Activated CD8-positive, alpha-beta T cell treated with anti-CD3 and anti-CD28 coated beads, Interleukin-2, amount 10 ng/mL, durations not matched to agents 7 days and 5 days (primary cell): ENCODE measurements around the gene SRPK3. TPM values are rescaled to one million over a fixed set of nuclear protein-coding genes. Genes with fewer than 3 reads are reported as not detected.
A peak's percentile ranks its signal among the peaks of the same experiment; 100 is the strongest.

Source experiments
- ATAC-seq: fragments of 150-1000 bp; cut with Tn5 transposase; one replicate; pipeline ENCODE4 v1.10.0; 2021; ENCODE audit warnings: moderate library complexity
- CTCF ChIA-PET: fragments of 350-600 bp; sonication (Branson Sonifier 250); formaldehyde crosslinking; loops from one replicate; lab custom pipeline; 2021; ENCODE audit warnings: antibody characterized with exemption; lab: Charles Lee
- POLR2A ChIA-PET: fragments of 350-600 bp; sonication (Branson Sonifier 250); formaldehyde crosslinking; loops from one replicate; lab custom pipeline; 2021; ENCODE audit warnings: antibody characterized with exemption; lab: Charles Lee
- DNase-seq: peaks from one replicate; pipeline ENCODE4 v3.0.0-alpha.2; 2020
- H3K27ac Mint-ChIP-seq: one replicate; pipeline ENCODE4 v1.8.0; 2021; ENCODE audit warnings: mild to moderate bottlenecking, mixed read lengths
- H3K27me3 Mint-ChIP-seq: one replicate; pipeline ENCODE4 v1.8.0; 2021; ENCODE audit warnings: low read depth, mixed read lengths
- H3K36me3 Mint-ChIP-seq: one replicate; pipeline ENCODE4 v1.8.0; 2021; ENCODE audit warnings: low read depth, mixed read lengths
- H3K4me1 Mint-ChIP-seq: one replicate; pipeline ENCODE4 v1.8.0; 2021; ENCODE audit warnings: low read depth, mixed read lengths
- H3K4me3 Mint-ChIP-seq: one replicate; pipeline ENCODE4 v1.8.0; 2021; ENCODE audit warnings: mild to moderate bottlenecking, mixed read lengths
- H3K9me3 Mint-ChIP-seq: one replicate; pipeline ENCODE4 v1.8.0; 2022; ENCODE audit warnings: mixed read lengths; ENCODE audit not compliant: insufficient read depth
- total RNA-seq, 2 experiments: library from RNA; stranded (reverse); gene quantifications; one replicate each; pipeline ENCODE4 v1.2.3, GENCODE V29; 2021

Gene SRPK3
- total RNA-seq, 2 experiments from 2014 or later = not detected

GRCh38 chrX:153782313-153782712 is 1.5 kb downstream of the SRPK3 start:
- Mint-ChIP-seq H3K4me3 (no peak overlapping the region), H3K27me3 (peaks cover 6% of the 10 kb centered on the region), H3K9me3 (no peaks in the 10 kb centered on the region), H3K27ac (no peak overlapping the region), H3K36me3 (peaks cover 7% of the 10 kb centered on the region), H3K4me1 (peaks cover 7% of the 10 kb centered on the region)
- ChIA-PET POLR2A (no interaction called here), CTCF (no interaction called here)
- ATAC-seq (no peak), DNase-seq (no peak)

- ATAC-seq = no peak
- H3K4me3 Mint-ChIP-seq = no peak overlapping the region
- peaks cover 7% of the 10 kb centered on the region for H3K4me1 Mint-ChIP-seq
- no peak for DNase-seq
- no peaks in the 10 kb centered on the region for H3K9me3 Mint-ChIP-seq
- peaks cover 6% of the 10 kb centered on the region for H3K27me3 Mint-ChIP-seq
- POLR2A ChIA-PET = no interaction called here
- CTCF ChIA-PET = interaction anchor here (1.3 kb wide), 1 partner anchor 19 kb away, joined by 3 read pairs; the partner anchor contains the start of gene PLXNB3
- H3K27ac Mint-ChIP-seq = no peak overlapping the region
- H3K36me3 Mint-ChIP-seq = peaks cover 8% of the 10 kb centered on the region
Measured at GRCh38 chrX:153782871-153783270, 2.0 kb downstream of the SRPK3 start.

GRCh38 chrX:153783378-153784013 is 2.7 kb downstream of the SRPK3 start:
- H3K4me1 Mint-ChIP-seq = peaks cover 7% of the 10 kb centered on the region
- POLR2A ChIA-PET = no interaction called here
- no peak overlapping the region for H3K27ac Mint-ChIP-seq
- no peaks in the 10 kb centered on the region for H3K9me3 Mint-ChIP-seq
- H3K4me3 Mint-ChIP-seq = no peak overlapping the region
- H3K27me3 Mint-ChIP-seq = peaks cover 6% of the 10 kb centered on the region
- CTCF ChIA-PET = interaction anchor here (1.3 kb wide), 1 partner anchor 20 kb away, joined by 3 read pairs; the partner anchor contains the start of gene PLXNB3
- ATAC-seq (no peak), DNase-seq (no peak)
- peaks cover 8% of the 10 kb centered on the region for H3K36me3 Mint-ChIP-seq

DNA sequence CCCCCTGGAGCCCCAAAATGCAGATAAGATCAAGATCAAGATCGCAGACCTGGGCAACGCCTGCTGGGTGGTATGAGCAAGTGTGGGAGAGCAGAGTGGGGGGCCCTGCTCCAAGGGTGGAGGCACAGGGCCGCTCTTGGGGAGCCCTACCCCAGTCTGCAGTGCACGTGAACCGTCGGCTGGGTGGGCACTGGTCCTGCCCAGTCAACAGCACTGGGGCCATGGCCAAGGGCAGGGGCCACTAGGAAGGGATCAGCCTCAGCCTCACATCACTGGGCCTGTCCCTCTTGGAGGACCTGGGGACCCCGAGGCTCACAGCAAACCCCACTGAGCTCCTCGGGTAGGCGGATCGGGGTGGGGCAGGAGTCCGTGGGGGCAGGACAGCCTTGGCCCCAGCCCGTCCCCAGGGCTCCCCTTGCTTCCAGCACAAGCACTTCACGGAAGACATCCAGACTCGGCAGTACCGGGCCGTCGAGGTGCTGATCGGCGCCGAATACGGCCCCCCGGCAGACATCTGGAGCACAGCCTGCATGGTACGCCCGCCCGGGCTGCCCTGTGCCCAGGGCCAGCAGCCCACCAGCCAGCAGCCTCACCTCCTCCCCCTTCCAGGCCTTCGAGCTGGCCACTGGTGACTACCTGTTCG is 3.6 kb downstream of the SRPK3 start:
- H3K27me3 Mint-ChIP-seq = peaks cover 6% of the 10 kb centered on the region
- H3K4me3 Mint-ChIP-seq = no peak overlapping the region
- peaks cover 7% of the 10 kb centered on the region for H3K4me1 Mint-ChIP-seq
- POLR2A ChIA-PET = interaction anchor here (0.7 kb wide), 1 partner anchor 160 kb away, joined by 3 read pairs; the partner anchor contains the start of gene RENBP
- DNase-seq (no peak), ATAC-seq (no peak)
- peaks cover 11% of the 10 kb centered on the region for H3K36me3 Mint-ChIP-seq
- CTCF ChIA-PET = no interaction called here
- H3K9me3 Mint-ChIP-seq = no peaks in the 10 kb centered on the region
- no peak overlapping the region for H3K27ac Mint-ChIP-seq

DNA sequence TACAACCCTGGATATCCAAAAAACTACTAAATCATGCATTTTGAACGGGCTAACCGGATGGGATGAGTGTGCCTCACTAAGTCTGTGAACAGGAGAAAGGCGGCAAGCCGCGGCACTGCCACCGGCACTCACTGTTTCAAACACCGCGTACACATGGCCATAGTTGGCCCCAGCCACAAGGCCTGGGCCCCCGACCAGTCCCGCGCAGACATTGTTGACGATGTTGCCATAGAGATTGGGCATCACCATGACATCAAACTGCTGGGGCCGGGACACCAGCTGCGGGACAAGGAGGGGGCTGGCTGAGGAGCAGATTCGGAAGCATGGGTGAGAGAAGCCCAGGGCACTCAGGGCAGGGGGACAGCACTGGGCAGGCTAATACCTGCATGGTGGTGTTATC is 5.8 kb downstream of the SRPK3 start:
- Mint-ChIP-seq H3K36me3 (peaks cover 13% of the 10 kb centered on the region), H3K27ac (no peak overlapping the region), H3K9me3 (no peaks in the 10 kb centered on the region), H3K4me1 (no peaks in the 10 kb centered on the region), H3K27me3 (no peaks in the 10 kb centered on the region), H3K4me3 (no peak overlapping the region)
- POLR2A ChIA-PET = no interaction called here
- no peak for DNase-seq
- no peak for ATAC-seq
- CTCF ChIA-PET = no interaction called here

- ChIA-PET POLR2A (no interaction called here), CTCF (no interaction called here)
- Mint-ChIP-seq H3K27ac (no peak overlapping the region), H3K4me1 (peaks cover 7% of the 10 kb centered on the region), H3K4me3 (no peak overlapping the region), H3K27me3 (no peaks in the 10 kb centered on the region), H3K9me3 (no peaks in the 10 kb centered on the region), H3K36me3 (peaks cover 21% of the 10 kb centered on the region)
- ATAC-seq (no peak), DNase-seq (no peak)
Measured at GRCh38 chrX:153789654-153790053, 8.8 kb downstream of the SRPK3 start.

DNA sequence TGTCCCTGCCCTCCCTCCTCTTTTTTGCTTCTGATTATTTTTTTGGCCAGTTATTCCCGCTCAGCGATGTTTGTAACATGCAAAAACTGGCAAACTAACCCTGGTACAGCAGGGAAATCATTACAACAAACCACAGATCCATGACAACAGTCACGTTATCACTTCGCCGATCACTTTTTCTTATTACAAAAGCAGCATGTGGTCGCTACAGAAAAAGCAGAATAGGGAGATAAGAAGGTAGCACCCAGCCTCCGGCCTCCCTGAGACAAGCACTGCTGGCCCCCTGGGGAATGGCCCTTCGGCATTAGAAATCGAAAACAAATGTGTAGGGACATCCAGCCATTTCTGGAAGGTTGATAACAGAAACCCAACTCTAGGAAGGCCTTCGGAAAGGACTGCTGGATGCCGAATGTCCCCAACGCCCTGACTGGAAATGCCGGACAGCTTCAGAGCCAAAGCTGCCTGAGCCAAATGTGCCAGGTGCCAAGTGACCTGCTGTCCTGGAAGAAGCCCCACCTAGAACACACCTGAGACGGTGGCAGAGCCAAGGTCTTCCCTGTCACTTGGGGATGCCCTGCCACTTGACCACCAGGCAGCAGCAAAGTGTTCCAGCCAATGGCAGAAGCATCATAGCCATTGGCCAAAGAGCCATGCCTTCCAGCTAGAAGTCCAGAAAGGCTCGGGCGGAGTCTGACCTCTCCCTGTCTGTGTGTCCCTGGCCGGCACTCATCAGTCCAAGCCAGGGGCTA is 10.4 kb downstream of the SRPK3 start:
- H3K9me3 Mint-ChIP-seq = no peaks in the 10 kb centered on the region
- CTCF ChIA-PET = no interaction called here
- no peak overlapping the region for H3K27ac Mint-ChIP-seq
- peaks cover 13% of the 10 kb centered on the region for H3K4me1 Mint-ChIP-seq
- peaks cover 24% of the 10 kb centered on the region for H3K36me3 Mint-ChIP-seq
- no peak overlapping the region for H3K4me3 Mint-ChIP-seq
- ATAC-seq (no peak), DNase-seq (no peak)
- POLR2A ChIA-PET = no interaction called here
- no peaks in the 10 kb centered on the region for H3K27me3 Mint-ChIP-seq

DNA sequence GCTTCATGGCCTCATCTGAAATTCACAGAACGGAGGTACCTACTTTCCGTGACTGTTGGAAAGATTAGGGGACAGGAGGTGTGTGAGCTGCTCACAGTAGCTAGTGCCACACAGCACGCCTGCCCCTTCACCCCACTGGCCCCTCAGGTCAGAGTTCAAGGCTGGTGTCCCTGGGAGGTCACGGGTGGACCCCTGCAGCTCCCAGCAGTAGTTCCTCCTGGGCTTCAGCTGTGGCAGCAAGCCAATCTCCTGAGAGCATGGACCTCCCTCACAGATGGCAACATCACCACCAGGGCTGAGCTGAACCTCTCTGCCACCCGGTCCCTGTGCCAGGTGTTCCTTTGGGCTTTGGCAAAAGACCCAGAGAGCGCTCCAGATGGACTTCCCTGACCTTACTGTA is 11.5 kb downstream of the SRPK3 start:
- no peaks in the 10 kb centered on the region for H3K9me3 Mint-ChIP-seq
- DNase-seq (no peak), ATAC-seq (no peak)
- ChIA-PET POLR2A (no interaction called here), CTCF (no interaction called here)
- H3K27me3 Mint-ChIP-seq = no peaks in the 10 kb centered on the region
- peak overlapping the region; percentile 94 for H3K4me3 Mint-ChIP-seq
- peaks cover 28% of the 10 kb centered on the region for H3K36me3 Mint-ChIP-seq
- no peak overlapping the region for H3K27ac Mint-ChIP-seq
- peaks cover 16% of the 10 kb centered on the region for H3K4me1 Mint-ChIP-seq

GRCh38 chrX:153793291-153793690 is 12.4 kb downstream of the SRPK3 start:
- no peaks in the 10 kb centered on the region for H3K9me3 Mint-ChIP-seq

DNA sequence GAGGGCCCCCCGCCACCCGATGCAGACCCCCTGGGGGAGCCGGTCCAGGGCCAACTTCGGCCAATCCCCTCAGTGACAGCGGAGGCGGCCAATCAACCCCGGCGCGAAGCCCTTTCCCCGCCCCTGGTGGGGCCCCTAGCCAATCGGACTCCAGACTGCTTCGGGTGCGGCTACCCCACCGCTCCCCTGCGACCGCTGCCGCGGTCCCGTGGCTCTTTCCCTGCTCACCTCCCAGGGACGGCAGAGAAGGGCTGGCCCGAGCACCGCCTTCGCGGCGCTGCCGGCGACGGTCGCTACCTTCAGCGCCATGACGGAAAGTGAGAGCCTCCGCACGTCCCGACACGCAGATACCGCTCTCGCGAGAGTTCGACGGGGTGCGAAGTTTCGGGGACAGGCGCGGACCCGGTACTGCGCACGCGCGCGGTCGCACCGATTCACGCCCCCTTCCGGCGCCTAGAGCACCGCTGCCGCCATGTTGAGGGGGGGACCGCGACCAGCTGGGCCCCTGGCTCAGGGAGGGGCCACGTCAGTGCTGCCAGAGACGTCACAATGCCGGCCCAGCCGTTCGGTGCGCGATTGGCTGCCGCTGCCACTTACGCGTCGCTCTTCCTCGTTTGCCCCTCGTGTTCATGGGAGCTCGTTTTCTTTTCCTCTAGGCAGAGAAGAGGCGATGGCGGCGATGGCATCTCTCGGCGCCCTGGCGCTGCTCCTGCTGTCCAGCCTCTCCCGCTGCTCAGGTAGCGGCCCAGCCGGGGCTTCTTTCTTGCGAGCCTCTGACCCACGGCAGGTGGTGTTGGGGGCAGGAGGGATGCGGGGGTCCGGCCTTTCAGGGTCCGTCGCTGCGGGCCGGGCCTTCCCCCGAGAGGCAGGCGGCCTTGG is 13.4 kb downstream of the SRPK3 start, which contains the start of the genes IDH3G and SSR4:
IDH3G (minus strand) TSS at position 358 of the 879 bp plus-strand sequence; CDS start at position 309, 49 bp downstream.
SSR4 (plus strand) TSS at position 651 of the 879 bp plus-strand sequence; CDS start at position 671, 20 bp downstream.
- peak within 1 kb of the TSS; percentile 94 for H3K27ac Mint-ChIP-seq
- POLR2A ChIA-PET = no interaction called here
- H3K4me3 Mint-ChIP-seq = peak within 1 kb of the TSS; percentile 94
- peak; percentile 94 for DNase-seq
- no peaks in the 10 kb centered on the region for H3K27me3 Mint-ChIP-seq
- CTCF ChIA-PET = interaction anchor here (0.9 to 1.0 kb wide), 2 partner anchors 15 to 131 kb away, joined by 3 to 4 read pairs; partner anchors contain the start of gene ARHGAP4
- H3K36me3 Mint-ChIP-seq = peaks cover 31% of the 10 kb centered on the region
- H3K4me1 Mint-ChIP-seq = peaks cover 16% of the 10 kb centered on the region
- no peaks in the 10 kb centered on the region for H3K9me3 Mint-ChIP-seq
- peak; percentile 93 for ATAC-seq

More at GRCh38 chrX:153793291-153793690, 12.4 kb downstream of the SRPK3 start:
- no peak for ATAC-seq
- Mint-ChIP-seq H3K4me3 (peak overlapping the region; percentile 94), H3K27me3 (no peaks in the 10 kb centered on the region), H3K36me3 (peaks cover 26% of the 10 kb centered on the region), H3K27ac (peak overlapping the region; percentile 94), H3K4me1 (peaks cover 16% of the 10 kb centered on the region)
- DNase-seq = no peak
- POLR2A ChIA-PET = no interaction called here
- CTCF ChIA-PET = no interaction called here
